HG03139 (cell line): Measurements from ENCODE around the gene SLC23A3.

Experiments used
- ATAC-seq: cut with Tn5 transposase; IDR thresholded peaks from one replicate; pipeline ENCODE4 v1.9.1; 2021; ENCODE audit not compliant: unreplicated experiment

The SLC23A3 gene

GRCh38 chr2:219169930-219170654, at the start of gene SLC23A3:
TSS of gene SLC23A3 (minus strand) at chr2:219170029. CDS start at chr2:219169984, 45 bp downstream.
- ATAC-seq: no peak

GRCh38 chr2:219218732-219219701, 49.2 kb upstream of the SLC23A3 start, which contains the start of gene ABCB6:
TSS of gene ABCB6 (minus strand) at chr2:219218958. CDS start at chr2:219218673, 285 bp downstream.
- peak; percentile 77 for ATAC-seq

- ATAC-seq: peak; percentile 16
These were observed 48.4 kb upstream of the SLC23A3 start for GRCh38 chr2:219218217-219218731.

GRCh38 chr2:219216535-219216915, 46.7 kb upstream of the SLC23A3 start:
- ATAC-seq: no peak

- ATAC-seq: no peak
These were observed 46.2 kb upstream of the SLC23A3 start for GRCh38 chr2:219215871-219216534.

DNA sequence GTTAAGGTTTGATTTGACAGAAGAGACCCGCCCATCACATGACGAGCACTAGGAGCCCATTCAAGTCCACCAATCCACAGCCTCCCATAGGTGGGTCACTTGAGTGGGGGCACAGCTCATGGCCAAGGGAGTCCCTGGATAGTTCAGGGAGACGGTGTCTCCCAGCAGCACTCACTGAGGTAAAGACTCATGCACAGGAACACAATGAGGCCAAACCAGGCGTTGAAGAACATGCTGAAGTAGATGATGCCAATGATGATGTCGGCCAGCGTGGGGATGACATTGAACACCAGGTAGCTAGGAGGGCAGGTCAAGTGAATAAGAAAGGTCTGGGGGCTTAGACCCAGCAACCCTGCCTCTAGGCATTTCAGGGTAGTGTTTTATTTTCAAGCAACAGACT, 45.0 kb upstream of the SLC23A3 start:
- ATAC-seq: no peak

DNA sequence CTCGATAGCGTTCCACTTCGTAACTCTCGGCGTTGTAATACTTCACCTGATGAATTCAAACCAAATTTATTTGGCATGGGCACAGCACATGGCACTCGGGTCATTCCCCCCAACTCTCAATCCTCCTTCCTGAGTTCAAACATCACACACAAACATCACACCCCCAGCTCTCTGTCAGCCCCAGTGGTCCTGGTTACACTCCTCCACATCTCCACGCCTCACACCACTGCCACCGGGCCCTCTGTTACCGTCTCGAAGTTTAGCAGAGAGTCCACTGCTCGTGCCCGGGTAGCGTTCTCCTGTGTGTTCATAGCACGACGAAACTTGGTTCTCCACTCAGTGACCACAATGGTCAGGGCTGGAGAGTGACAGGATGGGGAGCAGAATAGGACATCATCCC, 44.3 kb upstream of the SLC23A3 start:
- no peak for ATAC-seq

DNA sequence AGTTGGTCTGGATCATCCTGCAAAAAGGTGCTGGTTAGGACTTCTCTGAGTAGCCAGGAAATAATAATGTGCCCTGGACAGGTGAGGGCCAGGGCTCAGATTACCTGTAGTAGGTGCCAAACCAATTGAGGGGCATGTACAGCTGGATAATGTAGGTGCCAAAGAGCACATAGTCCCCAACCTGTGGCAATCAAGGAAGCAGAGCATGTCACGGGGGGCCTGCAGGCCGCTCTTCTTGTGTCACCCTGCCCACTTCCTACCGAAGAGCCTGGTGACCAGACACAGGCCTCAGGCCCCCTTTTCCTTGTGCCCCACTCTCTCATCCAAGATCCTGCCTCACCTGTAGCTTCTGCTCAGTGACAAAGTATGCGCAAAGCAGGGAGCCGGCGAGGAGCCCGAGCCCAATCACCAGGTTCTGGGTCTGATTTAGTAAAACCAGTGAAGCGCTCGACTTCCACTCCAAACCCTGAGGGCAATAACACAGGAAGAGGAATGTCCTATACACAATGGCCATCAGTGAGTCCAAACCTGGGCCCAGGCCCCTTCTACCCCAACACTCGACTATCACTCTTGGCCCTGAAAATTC, 43.8 kb upstream of the SLC23A3 start:
- no peak for ATAC-seq

DNA sequence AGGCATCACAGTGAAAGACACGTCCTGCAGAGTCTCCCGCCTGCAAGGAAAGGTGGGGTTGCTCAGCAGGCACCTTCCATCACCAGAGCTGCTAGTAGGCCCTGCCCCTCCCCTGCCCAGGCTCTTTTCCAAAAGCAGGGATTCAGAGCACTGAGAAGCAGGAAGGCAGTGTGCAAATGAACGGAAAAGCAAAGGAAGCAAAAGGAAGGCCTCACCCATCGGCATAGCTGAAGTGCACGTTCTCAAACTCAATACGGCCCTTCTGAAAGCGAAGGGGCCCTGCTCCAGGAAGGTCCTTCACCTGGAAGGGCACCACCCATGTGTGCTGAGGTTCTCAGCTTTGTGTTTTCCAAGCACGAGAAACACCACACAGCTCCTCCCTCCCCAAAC, 43.2 kb upstream of the SLC23A3 start:
- no peak for ATAC-seq

DNA sequence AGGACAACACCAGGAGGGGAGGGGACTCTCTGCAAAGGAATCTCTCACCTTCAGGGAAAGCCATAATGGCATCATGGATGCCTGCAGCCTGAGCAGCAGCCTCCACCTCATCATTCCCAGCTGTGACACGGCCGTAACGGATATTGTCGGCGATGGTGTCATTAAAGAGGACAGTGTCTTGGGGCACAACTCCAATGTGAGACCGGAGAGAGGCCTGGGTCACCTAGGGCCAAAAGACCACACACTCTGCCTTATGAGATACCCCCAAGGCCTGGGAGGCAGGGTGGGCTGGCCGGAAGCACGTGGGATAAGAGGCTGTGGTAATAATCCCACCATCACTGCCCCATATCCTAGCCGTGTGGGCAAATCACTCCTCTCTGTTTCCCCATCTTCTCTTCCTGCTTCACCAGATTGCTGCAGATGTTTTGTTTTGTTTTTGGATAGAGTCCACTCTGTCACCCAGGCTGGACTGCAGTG, 41.1 kb upstream of the SLC23A3 start:
- ATAC-seq: no peak

GRCh38 chr2:219210196-219210885, 40.5 kb upstream of the SLC23A3 start:
- ATAC-seq: no peak

GRCh38 chr2:219209236-219210195, 39.7 kb upstream of the SLC23A3 start:
- no peak for ATAC-seq

DNA sequence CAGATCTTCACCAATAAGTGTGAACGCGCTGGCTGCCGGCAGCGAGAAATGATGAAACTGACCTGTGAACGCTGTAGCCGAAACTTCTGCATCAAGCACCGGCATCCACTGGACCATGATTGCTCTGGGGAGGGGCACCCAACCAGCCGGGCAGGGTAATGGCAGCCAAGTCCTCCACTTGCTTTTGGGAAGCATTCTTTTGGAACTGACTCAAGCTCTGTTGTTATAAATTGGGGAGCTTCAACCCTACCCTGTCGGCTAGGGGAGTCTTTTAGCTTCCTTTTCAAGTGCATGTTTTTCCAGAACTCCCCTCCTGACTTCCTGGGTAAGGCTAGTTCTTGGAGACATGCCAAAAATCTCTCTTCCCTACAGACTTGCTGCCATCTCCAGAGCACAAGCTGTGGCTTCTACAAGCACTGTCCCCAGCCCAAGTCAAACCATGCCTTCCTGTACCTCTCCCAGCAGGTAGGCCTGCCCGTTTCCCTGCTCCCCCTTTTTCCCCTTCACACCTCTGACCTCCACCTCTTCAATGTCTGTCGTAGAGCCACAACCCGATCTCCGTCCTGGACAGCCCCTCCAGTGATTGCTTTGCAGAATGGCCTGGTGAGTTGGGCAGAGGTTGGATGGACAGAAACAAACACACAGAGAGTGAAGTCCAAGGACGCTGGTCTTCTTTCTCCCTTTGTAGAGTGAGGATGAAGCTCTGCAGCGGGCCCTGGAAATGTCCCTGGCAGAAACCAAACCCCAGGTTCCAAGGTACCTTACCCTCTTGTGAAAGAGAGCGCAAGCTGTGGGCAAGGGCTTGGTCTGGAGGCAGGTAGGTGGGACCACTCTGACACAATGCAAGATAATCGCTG, 38.3 kb upstream of the SLC23A3 start:
- ATAC-seq: no peak

GRCh38 chr2:219207134-219207883, 37.5 kb upstream of the SLC23A3 start:
- no peak for ATAC-seq

- peak; percentile 98 for ATAC-seq
These were observed 36.7 kb upstream of the SLC23A3 start, which contains the start of gene ZFAND2B for GRCh38 chr2:219206328-219207133. TSS of gene ZFAND2B (plus strand) at chr2:219206782. CDS start at chr2:219206988, 206 bp downstream.

- ATAC-seq: no peak
These were observed 36.1 kb upstream of the SLC23A3 start for GRCh38 chr2:219205981-219206327.
